Effector CD4-positive, alpha-beta T cell (primary cell): ENCODE measurements around the gene MTLN.
"Not testable (repeated sequence)": the region's sequence is repeated elsewhere in the genome, so short reads cannot be mapped to it uniquely, and the experiment has no call there.

Experiments
- DNase-seq: peaks from one replicate; pipeline ENCODE4 v3.0.0-alpha.2; 2020
- total RNA-seq: gene quantifications from one replicate; lab custom pipeline; 2026; lab: John Stamatoyannopoulos, UW

Gene MTLN, protein sequence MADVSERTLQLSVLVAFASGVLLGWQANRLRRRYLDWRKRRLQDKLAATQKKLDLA
- total RNA-seq: 1.9 reads per million, percentile 2 among the genes with 10 or more reads in this experiment

- peak; percentile 54 for DNase-seq
Observed at GRCh38 chr2:110211938-110212858, at the start of gene MTLN. TSS of gene MTLN (minus strand) at chr2:110212547. CDS start at chr2:110212525, 22 bp downstream.

- DNase-seq: not testable (repeated sequence)
Observed at GRCh38 chr2:110261910-110262309, 49.6 kb upstream of the MTLN start.

DNA sequence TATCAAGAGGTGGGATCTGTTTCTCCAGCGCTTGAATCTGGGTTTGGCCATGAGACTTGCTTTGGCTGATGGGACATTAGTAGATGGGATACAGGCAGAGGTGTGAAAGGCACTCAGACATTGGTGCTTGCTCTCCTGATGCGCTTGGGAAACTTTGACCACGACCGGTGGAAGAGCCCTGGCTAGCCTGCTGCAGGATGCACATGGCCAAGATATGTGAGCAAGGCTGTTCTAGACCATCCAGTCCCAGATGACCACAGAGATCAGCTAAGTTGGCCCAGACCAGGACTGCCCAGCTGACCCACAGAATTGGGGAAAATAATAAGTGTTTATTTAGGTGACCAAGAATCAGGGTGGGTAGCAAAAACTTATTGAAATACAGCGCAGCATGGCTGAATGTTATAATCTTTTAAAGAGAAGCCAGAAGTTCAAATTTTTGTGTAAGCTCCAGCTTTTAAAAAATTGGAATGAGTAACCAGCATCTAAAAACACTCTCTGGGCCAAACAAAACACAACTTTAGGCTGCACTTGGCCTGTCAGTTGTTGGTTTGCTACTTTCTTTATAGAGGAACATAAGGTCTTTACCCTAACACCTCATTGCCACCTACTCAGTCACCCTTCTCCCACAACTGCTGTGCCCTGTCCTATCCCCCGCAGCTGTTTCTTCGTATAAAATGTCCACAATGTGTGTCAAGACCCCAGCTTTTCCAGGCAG is 35.9 kb upstream of the MTLN start:
- DNase-seq: not testable (repeated sequence)

GRCh38 chr2:110245488-110246435 is 33.4 kb upstream of the MTLN start:
- DNase-seq: not testable (repeated sequence)

- not testable (repeated sequence) for DNase-seq
Observed at GRCh38 chr2:110243283-110243682, 30.9 kb upstream of the MTLN start.

- not testable (repeated sequence) for DNase-seq
Observed at GRCh38 chr2:110234514-110234913, 22.2 kb upstream of the MTLN start.

GRCh38 chr2:110229886-110230285 is 17.5 kb upstream of the MTLN start:
- DNase-seq: not testable (repeated sequence)

- DNase-seq: not testable (repeated sequence)
Observed at GRCh38 chr2:110222626-110223025, 10.3 kb upstream of the MTLN start.

- DNase-seq: no peak
Observed at GRCh38 chr2:110221938-110222337, 9.6 kb upstream of the MTLN start.

- no peak for DNase-seq
Observed at GRCh38 chr2:110220190-110220564, 7.8 kb upstream of the MTLN start.

- no peak for DNase-seq
Observed at GRCh38 chr2:110219496-110220189, 7.3 kb upstream of the MTLN start.

- DNase-seq: not testable (repeated sequence)
Observed at GRCh38 chr2:110218889-110219288, 6.5 kb upstream of the MTLN start.

GRCh38 chr2:110216803-110217202 is 4.5 kb upstream of the MTLN start:
- no peak for DNase-seq

DNA sequence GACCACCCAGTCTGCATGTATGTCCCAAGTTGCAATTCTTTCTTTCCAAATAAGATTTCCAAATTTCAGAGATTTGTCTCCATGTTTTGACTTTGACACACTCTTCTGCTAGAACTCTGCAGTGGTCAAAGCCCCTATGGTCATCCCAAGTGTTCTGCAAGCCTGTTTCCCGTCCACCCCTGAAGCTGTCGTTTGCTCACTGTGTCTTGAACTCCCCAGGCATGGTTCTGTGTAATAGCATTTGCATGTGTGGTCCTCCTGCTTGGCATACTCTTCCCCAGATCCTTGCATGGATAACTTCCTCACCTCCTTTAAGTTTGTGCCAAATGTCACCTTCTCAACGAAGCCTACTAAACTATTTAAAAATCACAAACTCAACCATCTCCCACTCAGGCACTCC is 3.9 kb upstream of the MTLN start:
- DNase-seq: no peak

- DNase-seq: no peak
Observed at GRCh38 chr2:110215566-110216158, 3.3 kb upstream of the MTLN start.

- no peak for DNase-seq
Observed at GRCh38 chr2:110215091-110215490, 2.7 kb upstream of the MTLN start.

GRCh38 chr2:110213522-110213921 is 1.2 kb upstream of the MTLN start:
- DNase-seq: not testable (repeated sequence)

- no peak for DNase-seq
Observed at GRCh38 chr2:110205660-110206455, 6.5 kb downstream of the MTLN start.

DNA sequence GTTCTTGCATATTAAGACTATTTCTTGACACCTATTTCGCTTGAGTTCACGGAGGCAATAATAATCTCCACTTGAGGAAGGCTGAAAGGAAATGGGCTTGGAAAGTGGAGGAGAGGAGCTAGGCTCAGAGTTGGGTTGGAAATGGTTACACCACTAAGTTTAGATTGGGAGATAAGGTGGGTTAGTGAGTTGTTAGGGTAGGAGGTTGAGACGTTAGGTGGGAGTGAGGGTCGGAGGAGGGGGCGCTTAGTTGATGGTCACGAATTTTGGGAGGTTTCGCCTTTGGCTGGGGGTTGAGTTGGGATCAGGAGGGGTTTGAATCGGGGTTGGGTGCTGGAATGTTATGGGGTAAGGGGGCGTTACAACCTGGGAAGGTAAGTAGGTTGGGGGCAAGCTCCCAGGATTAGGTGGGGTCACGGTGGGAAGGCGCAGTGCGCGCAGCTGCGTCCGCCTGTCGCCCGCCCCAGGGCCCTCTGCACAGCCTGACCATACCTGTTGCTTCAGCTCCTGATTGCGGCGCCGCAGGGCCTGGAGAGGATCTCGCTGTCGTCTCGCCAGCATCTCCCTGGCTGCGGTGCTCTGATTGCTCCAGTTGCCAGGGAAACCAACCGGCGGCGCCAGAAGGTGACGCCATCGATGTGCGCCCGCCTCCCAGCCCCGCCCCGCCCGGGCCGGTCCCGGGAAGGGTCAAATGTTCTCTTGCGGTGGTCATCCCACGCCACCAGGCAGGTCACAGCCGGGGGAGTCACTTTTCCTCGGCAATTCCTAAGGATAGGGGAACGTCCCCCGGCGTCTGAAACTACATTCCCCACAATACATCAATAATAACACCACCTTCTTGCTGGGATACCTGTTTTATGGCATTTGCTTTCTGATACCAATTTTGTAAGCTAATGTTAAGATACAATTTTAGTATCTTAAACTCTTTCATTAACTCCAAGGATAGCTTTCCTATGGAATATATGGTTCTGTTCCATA is 7.7 kb downstream of the MTLN start, which contains the start of gene NPHP1:
TSS of gene NPHP1 (minus strand) at position 606 of the 978 bp plus-strand sequence. CDS start at position 561, 45 bp downstream.
- peak; percentile 74 for DNase-seq
